HepG2 (cell line): Measurements from ENCODE around the gene IQCE. TPM values are rescaled to one million over a fixed set of nuclear protein-coding genes. Genes with fewer than 3 reads are reported as not detected.
A peak's percentile ranks its signal among the peaks of the same experiment; 100 is the strongest.

Source experiments
- AKAP8 ChIP-seq: sonication (generic); formaldehyde crosslinking; IDR thresholded peaks from 2 replicates; pipeline ENCODE4 v1.5.1; 2020; ENCODE audit warnings: mild to moderate bottlenecking, missing genetic modification reagents
- ATM ChIP-seq: fragments of 450-650 bp; IDR thresholded peaks from 2 replicates; pipeline ENCODE4 v1.7.1; 2017; ENCODE audit warnings: mild to moderate bottlenecking, borderline replicate concordance
- CC2D1A ChIP-seq: sonication (generic); formaldehyde crosslinking; IDR thresholded peaks from 2 replicates; pipeline ENCODE4 v1.8.1; 2023; ENCODE audit warnings: mild to moderate bottlenecking, missing genetic modification reagents
- E2F1 ChIP-seq: sonication (generic); formaldehyde crosslinking; IDR thresholded peaks from 2 replicates; pipeline ENCODE4 v1.5.0; 2020; ENCODE audit warnings: missing genetic modification reagents
- ETS1 ChIP-seq: sonication (generic); formaldehyde crosslinking; IDR thresholded peaks from 2 replicates; pipeline ENCODE4 v1.4.0; 2020; ENCODE audit warnings: missing genetic modification reagents
- LRRFIP1 ChIP-seq: sonication (generic); formaldehyde crosslinking; conservative IDR thresholded peaks from 2 replicates; pipeline ENCODE4 v1.4.0; 2020; ENCODE audit warnings: missing genetic modification reagents
- MATR3 ChIP-seq: sonication (generic); formaldehyde crosslinking; IDR thresholded peaks from 2 replicates; pipeline ENCODE4 v1.4.0; 2020; ENCODE audit warnings: missing genetic modification reagents
- NPAS2 ChIP-seq: sonication (generic); formaldehyde crosslinking; IDR thresholded peaks from 2 replicates; pipeline ENCODE4 v1.8.0; 2022; ENCODE audit warnings: mild to moderate bottlenecking, missing genetic modification reagents, borderline replicate concordance
- PCBP1 ChIP-seq: fragments of 200-400 bp; formaldehyde crosslinking; IDR thresholded peaks from 2 replicates; pipeline ENCODE4 v1.6.1; 2017; ENCODE audit warnings: mild to moderate bottlenecking, low read depth, low read length, borderline replicate concordance
- PHF8 ChIP-seq: sonication (generic); formaldehyde crosslinking; IDR thresholded peaks from 2 replicates; pipeline ENCODE4 v1.5.0; 2020; ENCODE audit warnings: missing genetic modification reagents
- SIN3B ChIP-seq: fragments of 150-350 bp; IDR thresholded peaks from 2 replicates; pipeline ENCODE4 v1.6.1; 2014; ENCODE audit warnings: low read length
- TBX2 ChIP-seq: sonication (generic); formaldehyde crosslinking; IDR thresholded peaks from 2 replicates; pipeline ENCODE4 v1.5.0; 2020; ENCODE audit warnings: missing genetic modification reagents, mild to moderate bottlenecking, borderline replicate concordance
- ZBED4 ChIP-seq: sonication (generic); formaldehyde crosslinking; IDR thresholded peaks from 2 replicates; pipeline ENCODE4 v1.4.0; 2020; ENCODE audit warnings: missing genetic modification reagents, borderline replicate concordance
- ZMAT5 ChIP-seq: sonication (generic); formaldehyde crosslinking; IDR thresholded peaks from 2 replicates; pipeline ENCODE4 v1.5.0; 2020; ENCODE audit warnings: mild to moderate bottlenecking, low read depth, missing genetic modification reagents, borderline replicate concordance
- ZNF331 ChIP-seq: sonication (generic); formaldehyde crosslinking; IDR thresholded peaks from 2 replicates; pipeline ENCODE4 v1.4.0; 2020; ENCODE audit warnings: missing genetic modification reagents
- ZNF460 ChIP-seq: sonication (generic); formaldehyde crosslinking; IDR thresholded peaks from 2 replicates; pipeline ENCODE4 v1.5.1; 2020; ENCODE audit warnings: missing genetic modification reagents, mild to moderate bottlenecking, borderline replicate concordance
- ZNF564 ChIP-seq: sonication (generic); formaldehyde crosslinking; IDR thresholded peaks from 2 replicates; pipeline ENCODE4 v1.8.1; 2023; ENCODE audit warnings: mild to moderate bottlenecking, missing genetic modification reagents
- ZNF670 ChIP-seq: sonication (generic); formaldehyde crosslinking; IDR thresholded peaks from 2 replicates; pipeline ENCODE4 v1.8.0; 2022; ENCODE audit warnings: mild to moderate bottlenecking, missing genetic modification reagents, borderline replicate concordance
- ZNF773 ChIP-seq: sonication (generic); formaldehyde crosslinking; IDR thresholded peaks from 2 replicates; pipeline ENCODE4 v1.4.0; 2020; ENCODE audit warnings: missing genetic modification reagents, borderline replicate concordance
- ZSCAN22 ChIP-seq: sonication (generic); formaldehyde crosslinking; IDR thresholded peaks from 2 replicates; pipeline ENCODE4 v1.4.0; 2020; ENCODE audit warnings: mild to moderate bottlenecking, missing genetic modification reagents
- polyA plus RNA-seq, 8 experiments: library from polyadenylated mRNA; depleted of rRNA in 3 of 8; stranded (reverse) in 7 of 8; unstranded in 1 of 8; fragments of >200 nt; fragmentation: Illumina TruSeq in 4 of 8; extraction: Trizol in 4 of 8; gene quantifications; 2 replicates each; pipeline versions ENCODE4 v1.2.1 to v1.2.3, GENCODE V29; 2011 to 2016; ENCODE audit warnings: low read depth in 4 of 8, missing spikeins in 1 of 8, mixed read lengths in 1 of 8; ENCODE audit not compliant: insufficient read depth in 1 of 8
- total RNA-seq, 5 experiments: library from RNA; depleted of rRNA; stranded (reverse); fragments of >200 nt; fragmentation: Illumina TruSeq; extraction: Trizol; gene quantifications; 2 replicates each; pipeline ENCODE4 v1.2.3, GENCODE V29; 2016; ENCODE audit warnings: low read depth in 1 of 5

IQCE gene
- total and polyA plus RNA-seq, 2 of the 13 experiments (the other 11 are each of a cell fraction or from before 2014, with no cell fraction given): 1.5 to 2.5 TPM

- TF ChIP-seq ETS1 (CRISPR knock-in tag) (no peak), ZNF460 (CRISPR knock-in tag) (no peak), CC2D1A (CRISPR knock-in tag) (no peak), ZMAT5 (CRISPR knock-in tag) (no peak), ZBED4 (CRISPR knock-in tag) (no peak; the same call in 1 of the 2 replicates), SIN3B (no peak), ZNF331 (CRISPR knock-in tag) (peak; percentile 47; the same call in 1 of the 2 replicates), ZNF670 (CRISPR knock-in tag) (no peak), ZSCAN22 (CRISPR knock-in tag) (no peak), TBX2 (CRISPR knock-in tag) (no peak; the same call in 1 of the 2 replicates), E2F1 (CRISPR knock-in tag) (no peak), ZNF564 (CRISPR knock-in tag) (no peak), LRRFIP1 (CRISPR knock-in tag) (no peak), NPAS2 (CRISPR knock-in tag) (no peak), AKAP8 (CRISPR knock-in tag) (no peak), PHF8 (CRISPR knock-in tag) (peak; percentile 36; the same call in 1 of the 2 replicates), ZNF773 (CRISPR knock-in tag) (no peak), ATM (no peak), MATR3 (no peak), PCBP1 (0 out of 2 replicates have a peak, but pooled peaks have one; percentile 27)
These were observed 71.2 kb downstream of the IQCE start (continued) for GRCh38 chr7:2629746-2630681.
